ENCODE measurements around the gene ELL. TPM values are rescaled to one million over a fixed set of nuclear protein-coding genes. Genes with fewer than 3 reads are reported as not detected.

The ELL gene
- total and polyA plus RNA-seq, 9 of the 15 experiments (the other 6 are each of a cell fraction or from before 2014, with no cell fraction given): 0.24 to 22.5 (median 4.1) TPM

DNA sequence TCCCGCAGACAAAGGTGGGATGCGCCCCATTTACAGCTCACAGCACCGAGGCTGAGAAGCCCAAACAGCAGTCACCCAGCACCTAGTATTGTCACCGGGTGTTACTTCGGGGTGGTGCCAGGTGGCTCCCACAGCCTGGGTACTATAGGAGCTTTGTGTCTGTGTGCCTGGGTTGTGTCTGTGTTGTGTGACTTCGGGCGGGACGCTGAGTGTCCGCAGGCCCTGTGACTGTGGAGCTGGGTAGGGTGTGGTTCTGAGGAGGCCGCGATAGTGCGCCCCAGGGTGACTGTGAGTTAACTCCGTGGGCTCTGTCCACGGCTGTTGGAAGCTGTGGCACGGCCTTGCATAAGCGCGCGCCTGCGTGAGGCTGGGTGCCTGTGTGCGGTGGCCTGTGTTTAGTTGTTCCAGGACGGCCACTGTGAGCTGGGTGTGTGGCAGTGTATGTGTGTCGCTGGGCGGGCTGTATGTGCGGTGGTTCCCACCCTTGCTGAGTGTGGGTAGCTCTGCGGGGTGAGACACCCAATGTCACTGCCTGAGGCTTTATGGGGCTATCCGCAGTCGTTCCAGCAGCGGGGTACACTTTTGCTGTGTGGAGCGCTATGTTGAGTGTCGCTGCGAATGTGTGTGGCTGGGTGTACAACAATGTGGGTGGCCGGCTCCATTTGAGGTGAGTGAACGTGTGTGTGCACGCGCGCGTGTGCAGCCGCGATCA, 103.2 kb downstream of the ELL start (continued):
- TF ChIP-seq, protein P1, sequence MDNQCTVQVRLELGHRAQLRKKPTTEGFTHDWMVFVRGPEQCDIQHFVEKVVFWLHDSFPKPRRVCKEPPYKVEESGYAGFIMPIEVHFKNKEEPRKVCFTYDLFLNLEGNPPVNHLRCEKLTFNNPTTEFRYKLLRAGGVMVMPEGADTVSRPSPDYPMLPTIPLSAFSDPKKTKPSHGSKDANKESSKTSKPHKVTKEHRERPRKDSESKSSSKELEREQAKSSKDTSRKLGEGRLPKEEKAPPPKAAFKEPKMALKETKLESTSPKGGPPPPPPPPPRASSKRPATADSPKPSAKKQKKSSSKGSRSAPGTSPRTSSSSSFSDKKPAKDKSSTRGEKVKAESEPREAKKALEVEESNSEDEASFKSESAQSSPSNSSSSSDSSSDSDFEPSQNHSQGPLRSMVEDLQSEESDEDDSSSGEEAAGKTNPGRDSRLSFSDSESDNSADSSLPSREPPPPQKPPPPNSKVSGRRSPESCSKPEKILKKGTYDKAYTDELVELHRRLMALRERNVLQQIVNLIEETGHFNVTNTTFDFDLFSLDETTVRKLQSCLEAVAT (IDR thresholded peaks at IDR 0.05): peak in 1 of 2 experiments; percentile 62; a peak in 2 of 4 replicates
- TF ChIP-seq POLR2G (IDR thresholded peaks at IDR 0.05; ENCODE audit: low read depth, low read length) (peak; percentile 73), ZNF589 (CRISPR knock-in tag; IDR thresholded peaks at IDR 0.05; ENCODE audit: low read depth) (0 out of 2 replicates have a peak, but pooled peaks have one; percentile 13), ZNF133 (CRISPR knock-in tag; IDR thresholded peaks at IDR 0.05) (no peak), GABPB2 (CRISPR knock-in tag; conservative IDR thresholded peaks at IDR 0.05) (no peak), RBFOX2 (IDR thresholded peaks at IDR 0.05; ENCODE audit: low read depth, low read length) (peak; percentile 68; the same call in 1 of the 2 replicates), FOXK1 (CRISPR knock-in tag; IDR thresholded peaks at IDR 0.05; ENCODE audit: borderline replicate concordance) (0 out of 2 replicates have a peak, but pooled peaks have one; percentile 42), NBN (IDR thresholded peaks at IDR 0.05; ENCODE audit: low read depth) (peak; percentile 28; the same call in 1 of the 2 replicates), RUNX1 (IDR thresholded peaks at IDR 0.05; ENCODE audit: low read depth) (0 out of 2 replicates have a peak, but pooled peaks have one; percentile 25), KDM1A (IDR thresholded peaks at IDR 0.05) (peak in 1 of 2 experiments; percentile 42; a peak in 2 of 4 replicates), CBX3 (IDR thresholded peaks at IDR 0.05; ENCODE audit: borderline replicate concordance in 1 of 2, low read length in 2 of 2) (peak in 1 of 2 experiments; percentile 3; a peak in 1 of 3 replicates), LEF1 (IDR thresholded peaks at IDR 0.05) (no peak), ARHGAP35 (IDR thresholded peaks at IDR 0.05; ENCODE audit: partially characterized antibody) (no peak), MTA2 (IDR thresholded peaks at IDR 0.05; ENCODE audit: low read depth) (0 out of 2 replicates have a peak, but pooled peaks have one; percentile 34), PML (IDR thresholded peaks at IDR 0.05; ENCODE audit: low read length) (no peak), GTF2A2 (tag; IDR thresholded peaks at IDR 0.05) (no peak), TEAD4 (IDR thresholded peaks at IDR 0.05; ENCODE audit: low read length) (0 out of 2 replicates have a peak, but pooled peaks have one; percentile 10), TEAD4 (CRISPR knock-in tag; IDR thresholded peaks at IDR 0.05; ENCODE audit: borderline replicate concordance) (no peak)
- TF ChIP-seq, protein P2, sequence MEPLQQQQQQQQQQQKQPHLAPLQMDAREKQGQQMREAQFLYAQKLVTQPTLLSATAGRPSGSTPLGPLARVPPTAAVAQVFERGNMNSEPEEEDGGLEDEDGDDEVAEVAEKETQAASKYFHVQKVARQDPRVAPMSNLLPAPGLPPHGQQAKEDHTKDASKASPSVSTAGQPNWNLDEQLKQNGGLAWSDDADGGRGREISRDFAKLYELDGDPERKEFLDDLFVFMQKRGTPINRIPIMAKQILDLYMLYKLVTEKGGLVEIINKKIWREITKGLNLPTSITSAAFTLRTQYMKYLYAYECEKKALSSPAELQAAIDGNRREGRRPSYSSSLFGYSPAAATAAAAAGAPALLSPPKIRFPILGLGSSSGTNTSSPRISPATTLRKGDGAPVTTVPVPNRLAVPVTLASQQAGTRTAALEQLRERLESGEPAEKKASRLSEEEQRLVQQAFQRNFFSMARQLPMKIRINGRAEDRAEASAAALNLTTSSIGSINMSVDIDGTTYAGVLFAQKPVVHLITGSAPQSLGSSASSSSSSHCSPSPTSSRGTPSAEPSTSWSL (CRISPR knock-in tag; IDR thresholded peaks at IDR 0.05; ENCODE audit: borderline replicate concordance): 0 out of 2 replicates have a peak, but pooled peaks have one; percentile 84
- TF ChIP-seq, protein P3, sequence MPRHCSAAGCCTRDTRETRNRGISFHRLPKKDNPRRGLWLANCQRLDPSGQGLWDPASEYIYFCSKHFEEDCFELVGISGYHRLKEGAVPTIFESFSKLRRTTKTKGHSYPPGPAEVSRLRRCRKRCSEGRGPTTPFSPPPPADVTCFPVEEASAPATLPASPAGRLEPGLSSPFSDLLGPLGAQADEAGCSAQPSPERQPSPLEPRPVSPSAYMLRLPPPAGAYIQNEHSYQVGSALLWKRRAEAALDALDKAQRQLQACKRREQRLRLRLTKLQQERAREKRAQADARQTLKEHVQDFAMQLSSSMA (CRISPR knock-in tag; IDR thresholded peaks at IDR 0.05): 0 out of 2 replicates have a peak, but pooled peaks have one; percentile 68
- TF ChIP-seq, protein P4, sequence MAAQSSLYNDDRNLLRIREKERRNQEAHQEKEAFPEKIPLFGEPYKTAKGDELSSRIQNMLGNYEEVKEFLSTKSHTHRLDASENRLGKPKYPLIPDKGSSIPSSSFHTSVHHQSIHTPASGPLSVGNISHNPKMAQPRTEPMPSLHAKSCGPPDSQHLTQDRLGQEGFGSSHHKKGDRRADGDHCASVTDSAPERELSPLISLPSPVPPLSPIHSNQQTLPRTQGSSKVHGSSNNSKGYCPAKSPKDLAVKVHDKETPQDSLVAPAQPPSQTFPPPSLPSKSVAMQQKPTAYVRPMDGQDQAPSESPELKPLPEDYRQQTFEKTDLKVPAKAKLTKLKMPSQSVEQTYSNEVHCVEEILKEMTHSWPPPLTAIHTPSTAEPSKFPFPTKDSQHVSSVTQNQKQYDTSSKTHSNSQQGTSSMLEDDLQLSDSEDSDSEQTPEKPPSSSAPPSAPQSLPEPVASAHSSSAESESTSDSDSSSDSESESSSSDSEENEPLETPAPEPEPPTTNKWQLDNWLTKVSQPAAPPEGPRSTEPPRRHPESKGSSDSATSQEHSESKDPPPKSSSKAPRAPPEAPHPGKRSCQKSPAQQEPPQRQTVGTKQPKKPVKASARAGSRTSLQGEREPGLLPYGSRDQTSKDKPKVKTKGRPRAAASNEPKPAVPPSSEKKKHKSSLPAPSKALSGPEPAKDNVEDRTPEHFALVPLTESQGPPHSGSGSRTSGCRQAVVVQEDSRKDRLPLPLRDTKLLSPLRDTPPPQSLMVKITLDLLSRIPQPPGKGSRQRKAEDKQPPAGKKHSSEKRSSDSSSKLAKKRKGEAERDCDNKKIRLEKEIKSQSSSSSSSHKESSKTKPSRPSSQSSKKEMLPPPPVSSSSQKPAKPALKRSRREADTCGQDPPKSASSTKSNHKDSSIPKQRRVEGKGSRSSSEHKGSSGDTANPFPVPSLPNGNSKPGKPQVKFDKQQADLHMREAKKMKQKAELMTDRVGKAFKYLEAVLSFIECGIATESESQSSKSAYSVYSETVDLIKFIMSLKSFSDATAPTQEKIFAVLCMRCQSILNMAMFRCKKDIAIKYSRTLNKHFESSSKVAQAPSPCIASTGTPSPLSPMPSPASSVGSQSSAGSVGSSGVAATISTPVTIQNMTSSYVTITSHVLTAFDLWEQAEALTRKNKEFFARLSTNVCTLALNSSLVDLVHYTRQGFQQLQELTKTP (IDR thresholded peaks at IDR 0.05; ENCODE audit: low read depth in 1 of 2, partially characterized antibody in 2 of 2): peak in 1 of 2 experiments; percentile 41
